ENCODE data around the gene NTNG1. TPM values are rescaled to one million over a fixed set of nuclear protein-coding genes. Genes with fewer than 3 reads are reported as not detected.

The NTNG1 gene
- total and polyA plus RNA-seq, 5 experiments from 2014 or later = not detected

- peaks cover 0 to 13% (median 1%) of the 10 kb centered on the region in 5 donors for H3K27me3 Mint-ChIP-seq
Observed at GRCh38 chr1:107291987-107292386, 151.1 kb downstream of the NTNG1 start.

DNA sequence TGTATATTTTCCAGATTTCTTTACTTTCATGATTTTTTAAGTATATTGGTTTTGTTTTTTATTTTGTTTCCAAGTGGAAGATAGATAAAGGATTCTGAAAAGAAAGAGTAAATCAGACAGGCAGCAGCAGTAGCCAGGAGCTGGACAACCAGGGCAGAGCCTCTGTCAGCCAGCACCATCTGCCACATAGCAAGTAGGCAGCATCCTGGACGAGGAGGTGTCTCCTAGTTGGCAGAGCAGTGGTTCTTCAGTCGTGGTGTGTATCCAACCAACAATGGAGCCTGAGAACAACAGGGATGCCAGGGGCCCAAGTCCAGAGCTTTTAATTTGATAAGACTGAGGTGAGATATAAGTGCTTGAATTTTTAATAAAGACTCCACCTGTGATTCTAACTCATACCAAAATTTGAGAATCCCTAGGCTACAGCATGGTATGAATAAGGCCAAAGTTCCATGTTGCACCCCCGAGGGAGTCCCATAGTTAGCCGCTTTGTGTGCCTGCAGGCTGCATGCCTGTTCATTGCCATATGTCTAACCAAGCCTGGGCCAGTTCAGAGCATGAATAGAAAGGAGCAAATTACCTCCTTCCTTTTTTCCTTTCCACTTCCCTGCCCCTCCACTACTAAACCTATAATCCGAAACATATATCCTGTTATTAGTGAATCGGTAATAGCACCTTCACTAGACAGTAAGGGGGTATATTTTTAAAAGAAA, 153.2 kb downstream of the NTNG1 start:
- POLR2A ChIA-PET = no interaction called here
- Mint-ChIP-seq H3K36me3 (no peaks in the 10 kb centered on the region), H3K4me1 (no peaks in the 10 kb centered on the region), H3K9me3 (no peaks in the 10 kb centered on the region), H3K27ac (no peak overlapping the region), H3K4me3 (no peak overlapping the region), H3K27me3 (peaks cover 0 to 12% (median 1%) of the 10 kb centered on the region in 5 donors)
- no peak for ATAC-seq
- no peak for DNase-seq

More at GRCh38 chr1:107291987-107292386, 151.1 kb downstream of the NTNG1 start:
- POLR2A ChIA-PET = no interaction called here
- Mint-ChIP-seq H3K9me3 (no peaks in the 10 kb centered on the region), H3K4me1 (no peaks in the 10 kb centered on the region), H3K27ac (no peak overlapping the region), H3K36me3 (no peaks in the 10 kb centered on the region), H3K4me3 (no peak overlapping the region)
- ATAC-seq (no peak), DNase-seq (no peak)

DNA sequence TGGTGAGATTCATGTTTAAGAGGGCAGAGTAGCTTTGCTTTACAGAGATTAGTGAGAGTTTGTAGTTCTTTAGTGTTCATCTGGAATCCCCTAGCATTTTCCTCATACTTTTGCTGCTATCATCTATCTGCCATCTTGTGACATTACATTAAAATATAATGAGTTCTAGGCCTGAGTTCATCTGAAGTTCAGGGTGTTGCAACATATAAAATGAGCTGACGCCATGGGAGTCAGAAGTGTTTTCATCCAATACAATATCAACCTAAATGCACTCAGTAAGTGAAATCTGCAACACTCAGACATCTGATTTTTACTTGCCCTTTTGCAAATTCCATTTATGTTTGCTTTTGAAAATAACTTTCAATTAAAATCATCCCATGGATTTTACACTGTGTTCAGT, 153.8 kb downstream of the NTNG1 start:
- Mint-ChIP-seq H3K4me3 (no peak overlapping the region), H3K27me3 (peaks cover 0 to 9% (median 1%) of the 10 kb centered on the region in 5 donors), H3K36me3 (no peaks in the 10 kb centered on the region), H3K9me3 (no peaks in the 10 kb centered on the region), H3K27ac (no peak overlapping the region), H3K4me1 (no peaks in the 10 kb centered on the region)
- POLR2A ChIA-PET = no interaction called here
- no peak for ATAC-seq
- no peak for DNase-seq

- Mint-ChIP-seq H3K4me1 (no peaks in the 10 kb centered on the region), H3K27ac (no peak overlapping the region), H3K36me3 (no peaks in the 10 kb centered on the region), H3K9me3 (no peaks in the 10 kb centered on the region), H3K4me3 (no peak overlapping the region), H3K27me3 (peaks cover 0 to 4% (median 0%) of the 10 kb centered on the region in 5 donors)
- ATAC-seq (no peak), DNase-seq (no peak)
- POLR2A ChIA-PET = no interaction called here
Observed at GRCh38 chr1:107297681-107298080, 156.8 kb downstream of the NTNG1 start.

GRCh38 chr1:107298526-107298925, 157.7 kb downstream of the NTNG1 start:
- H3K4me1 Mint-ChIP-seq = no peaks in the 10 kb centered on the region
- ATAC-seq = no peak
- no peak for DNase-seq
- H3K27ac Mint-ChIP-seq = no peak overlapping the region
- POLR2A ChIA-PET = no interaction called here
- no peaks in the 10 kb centered on the region for H3K36me3 Mint-ChIP-seq
- H3K4me3 Mint-ChIP-seq = no peak overlapping the region
- H3K27me3 Mint-ChIP-seq = peaks cover 0 to 4% (median 0%) of the 10 kb centered on the region in 5 donors
- H3K9me3 Mint-ChIP-seq = no peaks in the 10 kb centered on the region

- ATAC-seq = no peak
- H3K4me1 Mint-ChIP-seq = no peaks in the 10 kb centered on the region
- H3K9me3 Mint-ChIP-seq = no peaks in the 10 kb centered on the region
- no peak overlapping the region for H3K27ac Mint-ChIP-seq
- H3K36me3 Mint-ChIP-seq = no peaks in the 10 kb centered on the region
- H3K27me3 Mint-ChIP-seq = peaks cover 0 to 4% (median 0%) of the 10 kb centered on the region in 5 donors
- H3K4me3 Mint-ChIP-seq = no peak overlapping the region
- no peak for DNase-seq
- POLR2A ChIA-PET = no interaction called here
Observed at GRCh38 chr1:107299521-107299920, 158.7 kb downstream of the NTNG1 start.

DNA sequence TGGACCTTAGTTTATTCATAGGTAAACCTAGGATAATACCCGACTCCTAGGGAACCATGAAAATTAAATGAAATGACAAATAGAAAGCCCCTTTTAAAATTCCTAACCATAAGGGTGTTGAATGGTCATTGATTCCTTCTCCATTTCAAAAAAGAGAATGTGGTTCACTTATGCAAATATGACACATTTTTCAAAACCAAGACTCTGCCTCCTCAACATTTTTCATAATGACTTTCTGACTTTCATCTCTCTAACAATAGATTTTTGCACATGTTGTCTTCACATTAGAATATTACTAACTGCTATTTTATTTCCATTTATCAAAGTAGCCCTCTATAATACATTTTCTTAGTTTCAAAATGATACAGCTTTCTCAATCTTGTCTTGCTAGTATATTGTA, 169.1 kb downstream of the NTNG1 start:
- Mint-ChIP-seq H3K9me3 (peaks cover 0 to 4% (median 0%) of the 10 kb centered on the region in 9 donors), H3K27ac (no peak overlapping the region), H3K36me3 (no peaks in the 10 kb centered on the region), H3K4me3 (no peak overlapping the region), H3K27me3 (peaks cover 0 to 11% (median 5%) of the 10 kb centered on the region in 5 donors), H3K4me1 (no peaks in the 10 kb centered on the region)
- no peak for ATAC-seq
- POLR2A ChIA-PET = no interaction called here
- DNase-seq = no peak

DNA sequence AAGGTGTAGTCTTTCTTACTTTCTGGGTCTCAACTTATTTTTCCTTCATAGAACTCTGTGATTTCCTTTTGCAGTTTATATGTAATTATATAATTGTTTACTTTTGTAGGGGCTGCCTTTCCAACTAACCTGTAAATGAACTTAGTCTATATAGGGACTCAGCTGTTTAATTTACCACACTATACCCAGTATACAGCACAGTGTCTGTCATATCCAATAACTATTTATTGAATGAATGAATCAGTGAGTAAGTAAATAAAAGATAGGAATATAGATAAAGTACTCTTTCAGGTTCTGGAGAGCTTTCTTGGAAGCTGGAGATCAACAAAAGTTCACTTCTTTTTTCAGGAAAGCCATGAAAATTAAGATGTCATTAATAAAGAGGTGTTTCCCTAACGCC, 174.8 kb downstream of the NTNG1 start:
- Mint-ChIP-seq H3K27me3 (peaks cover 3 to 12% (median 6%) of the 10 kb centered on the region in 5 donors), H3K4me3 (no peak overlapping the region), H3K27ac (no peak overlapping the region), H3K9me3 (peaks cover 0 to 3% (median 0%) of the 10 kb centered on the region in 9 donors), H3K4me1 (no peaks in the 10 kb centered on the region), H3K36me3 (no peaks in the 10 kb centered on the region)
- POLR2A ChIA-PET = no interaction called here
- no peak for ATAC-seq
- DNase-seq = no peak

DNA sequence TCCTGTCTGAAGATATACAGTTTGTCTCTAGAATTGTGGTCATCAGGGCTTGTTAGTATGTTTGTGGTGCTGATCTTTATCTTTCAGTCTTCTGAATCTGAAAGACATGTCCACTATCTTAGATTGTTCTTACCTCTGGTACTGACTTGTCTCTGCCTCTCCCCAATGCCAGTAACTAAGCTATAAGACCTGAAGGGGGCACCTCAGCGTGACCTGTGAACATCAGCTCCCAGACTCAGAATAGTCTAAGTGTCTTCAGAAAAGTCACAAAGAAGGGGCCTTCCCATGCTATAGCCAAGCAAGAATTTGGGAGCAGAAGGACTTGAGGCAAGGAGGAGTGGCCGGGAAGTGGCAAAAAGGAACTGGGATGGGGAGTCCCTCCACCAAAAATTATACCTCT, 178.1 kb downstream of the NTNG1 start:
- H3K9me3 Mint-ChIP-seq = peaks cover 0 to 2% (median 0%) of the 10 kb centered on the region in 9 donors
- H3K4me1 Mint-ChIP-seq = no peaks in the 10 kb centered on the region
- POLR2A ChIA-PET = no interaction called here
- H3K27me3 Mint-ChIP-seq = peaks cover 1 to 13% (median 10%) of the 10 kb centered on the region in 5 donors
- H3K4me3 Mint-ChIP-seq = no peak overlapping the region
- no peak overlapping the region for H3K27ac Mint-ChIP-seq
- ATAC-seq (no peak), DNase-seq (no peak)
- H3K36me3 Mint-ChIP-seq = no peaks in the 10 kb centered on the region

DNA sequence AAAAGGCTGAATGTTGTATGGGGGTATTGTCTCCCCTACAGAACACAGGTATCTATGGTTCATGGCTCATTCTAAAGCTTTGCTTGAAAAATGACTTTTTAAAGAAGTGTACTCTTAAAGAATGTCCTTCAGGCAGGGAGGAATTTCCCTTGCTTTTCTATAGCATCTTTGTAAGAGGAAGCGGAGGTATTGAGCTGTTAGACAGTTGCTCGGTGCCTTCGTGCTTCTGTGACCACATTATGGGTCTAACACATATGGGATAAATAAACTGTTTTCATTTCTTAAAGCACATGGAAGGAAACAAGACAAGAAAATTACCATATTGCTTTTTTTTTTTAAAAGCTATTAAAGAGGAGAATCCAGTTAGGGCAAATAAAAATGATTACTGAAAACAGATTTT, 182.9 kb downstream of the NTNG1 start:
- H3K36me3 Mint-ChIP-seq = no peaks in the 10 kb centered on the region
- DNase-seq (no peak), ATAC-seq (no peak)
- H3K4me3 Mint-ChIP-seq = no peak overlapping the region
- H3K27ac Mint-ChIP-seq = no peak overlapping the region
- POLR2A ChIA-PET = no interaction called here
- peaks cover 0 to 2% (median 0%) of the 10 kb centered on the region in 9 donors for H3K9me3 Mint-ChIP-seq
- no peaks in the 10 kb centered on the region for H3K4me1 Mint-ChIP-seq
- peaks cover 0 to 15% (median 7%) of the 10 kb centered on the region in 5 donors for H3K27me3 Mint-ChIP-seq

- Mint-ChIP-seq H3K36me3 (no peaks in the 10 kb centered on the region), H3K27me3 (peaks cover 0 to 7% (median 6%) of the 10 kb centered on the region in 5 donors), H3K4me1 (no peaks in the 10 kb centered on the region), H3K27ac (no peak overlapping the region), H3K4me3 (no peak overlapping the region), H3K9me3 (peaks cover 0 to 2% (median 0%) of the 10 kb centered on the region in 9 donors)
- no peak for DNase-seq
- no peak for ATAC-seq
- POLR2A ChIA-PET = no interaction called here
Observed at GRCh38 chr1:107326824-107327445, 186.1 kb downstream of the NTNG1 start.

GRCh38 chr1:107327446-107327845, 186.6 kb downstream of the NTNG1 start:
- DNase-seq (no peak), ATAC-seq (no peak)
- no peaks in the 10 kb centered on the region for H3K4me1 Mint-ChIP-seq
- H3K36me3 Mint-ChIP-seq = no peaks in the 10 kb centered on the region
- H3K4me3 Mint-ChIP-seq = no peak overlapping the region
- H3K9me3 Mint-ChIP-seq = peaks cover 0 to 2% (median 0%) of the 10 kb centered on the region in 9 donors
- POLR2A ChIA-PET = no interaction called here
- no peak overlapping the region for H3K27ac Mint-ChIP-seq
- H3K27me3 Mint-ChIP-seq = peaks cover 0 to 6% (median 4%) of the 10 kb centered on the region in 5 donors

GRCh38 chr1:107328087-107328486, 187.2 kb downstream of the NTNG1 start:
- no peak overlapping the region for H3K4me3 Mint-ChIP-seq
- peaks cover 0 to 2% (median 0%) of the 10 kb centered on the region in 9 donors for H3K9me3 Mint-ChIP-seq
- POLR2A ChIA-PET = no interaction called here
- no peak overlapping the region for H3K27ac Mint-ChIP-seq
- no peak for ATAC-seq
- no peaks in the 10 kb centered on the region for H3K36me3 Mint-ChIP-seq
- peaks cover 0 to 6% (median 4%) of the 10 kb centered on the region in 5 donors for H3K27me3 Mint-ChIP-seq
- DNase-seq = no peak
- H3K4me1 Mint-ChIP-seq = no peaks in the 10 kb centered on the region

Data from naive thymus-derived CD8-positive, alpha-beta T cell (primary cell).